Trophoblast cell (in vitro differentiated cells and primary cell): ENCODE results near the gene USP9X.

Source experiments
- DNase-seq, 2 donors: peaks; one replicate each; pipeline ENCODE4 v3.0.0-alpha.2; 2016
- H2AFZ ChIP-seq: 2 replicates; pipeline ENCODE4 v1.6.1; 2013; ENCODE audit warnings: low read length, moderate library complexity, mild to moderate bottlenecking; ENCODE audit not compliant: insufficient read depth, poor library complexity
- H2AK5ac ChIP-seq: 2 replicates; pipeline ENCODE4 v1.6.1; 2013; ENCODE audit warnings: mild to moderate bottlenecking, low read length
- H2BK120ac ChIP-seq: 2 replicates; pipeline ENCODE4 v1.6.1; 2013; ENCODE audit warnings: low read length, mild to moderate bottlenecking, moderate library complexity; ENCODE audit not compliant: insufficient read depth, poor library complexity
- H2BK12ac ChIP-seq: 2 replicates; pipeline ENCODE4 v1.6.1; 2013; ENCODE audit warnings: mild to moderate bottlenecking, low read length, moderate library complexity
- H2BK5ac ChIP-seq: 2 replicates; pipeline ENCODE4 v1.6.1; 2013; ENCODE audit warnings: low read length, low read depth, moderate library complexity, mild to moderate bottlenecking; ENCODE audit not compliant: poor library complexity
- H3K14ac ChIP-seq: 2 replicates; pipeline ENCODE4 v1.6.1; 2013; ENCODE audit warnings: mild to moderate bottlenecking, low read length
- H3K18ac ChIP-seq: 2 replicates; pipeline ENCODE4 v1.6.1; 2013; ENCODE audit warnings: mild to moderate bottlenecking, low read length
- H3K23ac ChIP-seq: 2 replicates; pipeline ENCODE4 v1.6.1; 2013; ENCODE audit warnings: low read length
- H3K27ac ChIP-seq: 2 replicates; pipeline ENCODE4 v1.5.1; 2013; ENCODE audit warnings: low read depth, mild to moderate bottlenecking, inconsistent platforms, low read length, moderate library complexity
- H3K27me3 ChIP-seq: 2 replicates; pipeline ENCODE4 v1.6.1; 2013; ENCODE audit warnings: inconsistent platforms, mild to moderate bottlenecking, low read length, moderate library complexity; ENCODE audit not compliant: insufficient read depth
- H3K36me3 ChIP-seq, 2 experiments: 1 replicate in 1 of 2; 2 replicates in 1 of 2; pipeline ENCODE4 v1.6.1; 2013; ENCODE audit warnings: low read length in 2 of 2, mild to moderate bottlenecking in 2 of 2, moderate library complexity in 1 of 2; ENCODE audit not compliant: insufficient read depth in 2 of 2, control insufficient read depth in 1 of 2
- H3K4ac ChIP-seq: 2 replicates; pipeline ENCODE4 v1.6.1; 2013; ENCODE audit warnings: low read depth, mild to moderate bottlenecking, low read length, moderate library complexity
- H3K4me1 ChIP-seq, 2 experiments: 1 replicate in 1 of 2; 2 replicates in 1 of 2; pipeline ENCODE4 v1.6.1; 2013; ENCODE audit warnings: low read length in 2 of 2, mild to moderate bottlenecking in 2 of 2, moderate library complexity in 1 of 2; ENCODE audit not compliant: insufficient read depth in 2 of 2, control insufficient read depth in 1 of 2
- H3K4me2 ChIP-seq: 2 replicates; pipeline ENCODE4 v1.6.1; 2013; ENCODE audit warnings: inconsistent platforms, mild to moderate bottlenecking, low read length, moderate library complexity
- H3K4me3 ChIP-seq: 2 replicates; pipeline ENCODE4 v1.5.1; 2013; ENCODE audit warnings: mild to moderate bottlenecking, low read depth, low read length, inconsistent platforms
- H3K79me1 ChIP-seq: one replicate; pipeline ENCODE4 v1.6.1; 2013; ENCODE audit warnings: low read length
- H3K79me2 ChIP-seq: 2 replicates; pipeline ENCODE4 v1.6.1; 2013; ENCODE audit warnings: low read length, mild to moderate bottlenecking; ENCODE audit not compliant: control insufficient read depth, insufficient read depth, poor library complexity
- H3K9ac ChIP-seq: 2 replicates; pipeline ENCODE4 v1.6.1; 2013; ENCODE audit warnings: mild to moderate bottlenecking, low read length
- H3K9me3 ChIP-seq: 2 replicates; pipeline ENCODE4 v1.6.1; 2013; ENCODE audit warnings: low read depth, mild to moderate bottlenecking, control low read depth, inconsistent platforms, low read length; ENCODE audit not compliant: insufficient read depth
- H4K12ac ChIP-seq: 2 replicates; pipeline ENCODE4 v1.6.1; 2013; ENCODE audit warnings: low read depth, mild to moderate bottlenecking, low read length, moderate library complexity
- H4K8ac ChIP-seq: 2 replicates; pipeline ENCODE4 v1.6.1; 2013; ENCODE audit warnings: low read depth, mild to moderate bottlenecking, low read length, moderate library complexity
- H4K91ac ChIP-seq: one replicate; pipeline ENCODE4 v1.6.1; 2013; ENCODE audit warnings: low read depth, mild to moderate bottlenecking, low read length, moderate library complexity
- WGBS: extraction: QIAGEN DNeasy Blood & Tissue Kit; methylation state at CpG from one replicate; pipeline ENCODE4 v1.1.7; 2013; ENCODE audit warnings: missing lambda C conversion rate; ENCODE audit not compliant: insufficient read length, insufficient coverage; ENCODE audit errors: extremely low coverage; 5-methylcytosine and 5-hydroxymethylcytosine counted together

Gene USP9X

GRCh38 chrX:41131766-41132165 lies 46.5 kb downstream of the USP9X start:
- no peak overlapping the region for H3K4me3 ChIP-seq
- no peaks in the 10 kb centered on the region for H3K79me2 ChIP-seq
- no peak overlapping the region for H3K14ac ChIP-seq
- no peak overlapping the region for H2BK120ac ChIP-seq
- H3K27me3 ChIP-seq: no peaks in the 10 kb centered on the region
- H3K4ac ChIP-seq: no peak overlapping the region
- no peak overlapping the region for H3K4me2 ChIP-seq
- no peak overlapping the region for H3K27ac ChIP-seq
- DNase-seq: no peak
- no peak overlapping the region for H2BK12ac ChIP-seq
- H2AK5ac ChIP-seq: no peak overlapping the region
- no peaks in the 10 kb centered on the region for H3K79me1 ChIP-seq
- no peak overlapping the region for H4K12ac ChIP-seq
- no peak overlapping the region for H3K18ac ChIP-seq
- H3K9me3 ChIP-seq: no peaks in the 10 kb centered on the region
- no peak overlapping the region for H3K23ac ChIP-seq
- no peaks in the 10 kb centered on the region for H3K4me1 ChIP-seq
- H3K36me3 ChIP-seq: peaks cover 5 to 6% of the 10 kb centered on the region in 2 experiments
- no peak overlapping the region for H2BK5ac ChIP-seq
- no peak overlapping the region for H3K9ac ChIP-seq
- H2AFZ ChIP-seq: no peak overlapping the region
- no peak overlapping the region for H4K8ac ChIP-seq
- H4K91ac ChIP-seq: no peak overlapping the region
- WGBS: no CpG with 5 or more reads among the region's 1 CpG

DNA sequence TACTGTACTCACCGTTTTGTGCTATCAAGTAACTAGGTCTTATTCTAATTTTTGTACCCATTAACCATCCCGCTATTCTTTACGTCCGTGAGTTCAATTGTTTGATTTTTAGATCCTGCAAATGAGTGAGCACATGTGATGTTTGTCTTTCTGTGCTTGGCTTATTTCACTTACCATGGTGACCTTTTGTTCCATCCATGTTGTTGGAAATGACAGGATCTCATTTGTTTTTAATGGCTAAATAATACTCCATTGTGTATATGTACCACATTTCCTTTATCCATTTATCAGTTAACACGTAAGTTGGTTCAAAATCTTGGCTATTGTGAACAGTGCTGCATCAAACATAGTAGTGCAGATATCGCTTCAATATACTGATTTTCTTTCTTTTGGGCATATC lies 48.3 kb downstream of the USP9X start:
- Histone ChIP-seq H3K14ac (no peak overlapping the region), H4K12ac (no peak overlapping the region), H3K4me2 (no peak overlapping the region), H3K36me3 (peaks cover 5 to 6% of the 10 kb centered on the region in 2 experiments), H3K4me1 (no peaks in the 10 kb centered on the region), H2AFZ (no peak overlapping the region), H3K79me1 (no peaks in the 10 kb centered on the region), H3K27me3 (no peaks in the 10 kb centered on the region), H3K18ac (no peak overlapping the region), H2AK5ac (no peak overlapping the region), H2BK12ac (no peak overlapping the region), H3K23ac (no peak overlapping the region), H4K91ac (no peak overlapping the region), H3K9me3 (no peaks in the 10 kb centered on the region), H4K8ac (no peak overlapping the region), H3K79me2 (no peaks in the 10 kb centered on the region), H2BK5ac (no peak overlapping the region), H3K4ac (no peak overlapping the region), H2BK120ac (no peak overlapping the region), H3K27ac (no peak overlapping the region), H3K9ac (no peak overlapping the region), H3K4me3 (no peak overlapping the region)
- no CpG with 5 or more reads among the region's 6 CpGs for WGBS
- DNase-seq: no peak

DNA sequence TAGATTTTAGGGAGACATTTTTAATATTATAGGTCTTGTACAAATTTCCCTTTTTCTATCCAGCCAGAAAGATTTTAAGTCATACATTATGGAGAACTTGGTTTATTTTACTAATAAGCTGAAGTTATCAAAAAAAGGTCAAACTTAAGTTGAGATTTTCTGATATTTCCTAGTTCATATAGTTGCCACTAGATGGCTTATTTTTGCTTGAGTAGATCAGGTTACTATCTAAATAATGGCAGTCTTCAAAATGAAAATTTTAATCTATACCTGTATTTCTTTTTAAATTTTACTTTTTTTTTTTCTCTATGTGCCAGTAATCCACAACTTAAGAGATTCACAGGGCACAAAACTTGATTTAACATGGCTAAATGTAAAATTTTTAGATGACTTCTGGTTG lies 52.3 kb downstream of the USP9X start:
- Histone ChIP-seq H3K36me3 (peaks cover 3% of the 10 kb centered on the region in 2 experiments), H3K4me1 (no peaks in the 10 kb centered on the region), H3K9ac (no peak overlapping the region), H2AFZ (no peak overlapping the region), H3K4ac (no peak overlapping the region), H3K79me2 (no peaks in the 10 kb centered on the region), H4K8ac (no peak overlapping the region), H3K4me3 (no peak overlapping the region), H3K18ac (no peak overlapping the region), H2BK12ac (no peak overlapping the region), H3K79me1 (no peaks in the 10 kb centered on the region), H3K4me2 (no peak overlapping the region), H3K9me3 (no peaks in the 10 kb centered on the region), H3K27me3 (no peaks in the 10 kb centered on the region), H3K27ac (no peak overlapping the region), H2BK120ac (no peak overlapping the region), H3K23ac (no peak overlapping the region), H4K91ac (no peak overlapping the region), H4K12ac (no peak overlapping the region), H2AK5ac (no peak overlapping the region), H2BK5ac (no peak overlapping the region), H3K14ac (no peak overlapping the region)
- peak in 1 of 2 donors; percentile 37 for DNase-seq

GRCh38 chrX:41142130-41142910 lies 57.1 kb downstream of the USP9X start:
- no CpG with 5 or more reads among the region's 5 CpGs for WGBS
- H3K36me3 ChIP-seq: peaks cover 3 to 5% of the 10 kb centered on the region in 2 experiments
- H2AFZ ChIP-seq: no peak overlapping the region
- no peak overlapping the region for H3K9ac ChIP-seq
- no peak overlapping the region for H3K4me3 ChIP-seq
- no peak overlapping the region for H2BK120ac ChIP-seq
- H3K4me2 ChIP-seq: no peak overlapping the region
- H3K18ac ChIP-seq: no peak overlapping the region
- H4K8ac ChIP-seq: no peak overlapping the region
- no peak overlapping the region for H3K27ac ChIP-seq
- no peaks in the 10 kb centered on the region for H3K9me3 ChIP-seq
- H4K12ac ChIP-seq: no peak overlapping the region
- no peaks in the 10 kb centered on the region for H3K4me1 ChIP-seq
- H3K27me3 ChIP-seq: no peaks in the 10 kb centered on the region
- no peaks in the 10 kb centered on the region for H3K79me1 ChIP-seq
- no peak overlapping the region for H2AK5ac ChIP-seq
- H3K4ac ChIP-seq: no peak overlapping the region
- H3K79me2 ChIP-seq: no peaks in the 10 kb centered on the region
- no peak overlapping the region for H2BK5ac ChIP-seq
- DNase-seq: no peak
- H3K23ac ChIP-seq: no peak overlapping the region
- H2BK12ac ChIP-seq: no peak overlapping the region
- H3K14ac ChIP-seq: no peak overlapping the region
- H4K91ac ChIP-seq: no peak overlapping the region
